Renal cortical epithelial cell (primary cell): ENCODE measurements around the gene MB21D2. TPM values are rescaled to one million over a fixed set of nuclear protein-coding genes. Genes with fewer than 3 reads are reported as not detected.
"Not testable (repeated sequence)": the region's sequence is repeated elsewhere in the genome, so short reads cannot be mapped to it uniquely, and the experiment has no call there.

Source experiments
- DNase-seq: peaks from one replicate; pipeline ENCODE4 v3.0.0-alpha.2; 2011; ENCODE audit warnings: low read depth
- total RNA-seq: library from RNA; depleted of rRNA; stranded (reverse); fragments of >200 nt; gene quantifications from 2 replicates; pipeline ENCODE4 v1.2.3, GENCODE V29; 2014

Gene MB21D2, protein sequence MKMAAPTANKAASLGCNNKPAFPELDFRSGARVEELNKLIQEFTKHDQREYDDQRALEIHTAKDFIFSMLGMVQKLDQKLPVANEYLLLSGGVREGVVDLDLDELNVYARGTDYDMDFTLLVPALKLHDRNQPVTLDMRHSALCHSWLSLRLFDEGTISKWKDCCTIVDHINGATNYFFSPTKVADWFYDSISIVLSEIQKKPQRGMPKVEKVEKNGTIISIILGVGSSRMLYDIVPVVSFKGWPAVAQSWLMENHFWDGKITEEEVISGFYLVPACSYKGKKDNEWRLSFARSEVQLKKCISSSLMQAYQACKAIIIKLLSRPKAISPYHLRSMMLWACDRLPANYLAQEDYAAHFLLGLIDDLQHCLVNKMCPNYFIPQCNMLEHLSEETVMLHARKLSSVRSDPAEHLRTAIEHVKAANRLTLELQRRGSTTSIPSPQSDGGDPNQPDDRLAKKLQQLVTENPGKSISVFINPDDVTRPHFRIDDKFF
- total RNA-seq: 13.9 and 61.8 TPM in 2 replicates

DNA sequence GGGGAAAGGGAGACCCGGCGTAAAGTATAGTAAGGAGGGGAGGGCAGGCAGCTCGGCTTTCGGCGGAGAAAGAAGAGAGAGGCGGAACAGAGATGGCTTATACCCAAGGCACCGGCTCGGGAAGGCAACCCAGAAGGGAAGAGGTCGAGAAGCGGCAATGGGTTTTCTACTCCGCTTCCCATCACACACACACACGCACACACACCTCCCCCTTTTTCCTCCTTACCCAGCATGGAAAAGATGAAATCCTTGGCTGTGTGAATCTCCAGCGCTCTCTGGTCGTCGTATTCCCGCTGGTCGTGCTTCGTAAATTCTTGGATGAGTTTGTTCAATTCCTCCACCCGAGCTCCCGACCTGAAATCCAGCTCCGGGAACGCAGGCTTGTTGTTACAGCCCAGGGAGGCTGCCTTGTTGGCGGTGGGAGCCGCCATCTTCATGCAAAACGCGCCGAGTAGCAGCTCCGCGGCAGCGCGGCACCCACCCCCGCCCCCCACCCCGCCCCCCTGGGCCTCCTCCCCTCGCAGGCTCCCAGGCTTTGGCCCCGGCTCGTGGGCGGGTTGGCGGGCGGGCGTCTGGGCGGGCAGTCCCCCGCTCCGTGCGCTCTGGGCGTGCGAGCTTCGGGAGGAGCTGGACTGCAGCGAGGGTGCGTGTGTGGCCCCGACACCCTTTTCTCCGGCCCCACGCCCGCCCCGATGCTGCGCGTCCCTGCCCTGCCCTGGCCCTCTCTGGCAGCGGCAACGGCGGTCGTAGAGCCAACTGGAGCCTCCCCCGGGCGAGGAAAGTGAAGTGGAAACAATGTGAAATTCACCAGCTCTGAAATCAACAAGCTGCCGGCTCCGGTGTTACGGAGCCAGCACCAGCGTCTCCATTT lies at the start of gene MB21D2:
TSS of gene MB21D2 (minus strand) at position 453 of the 871 bp plus-strand sequence. CDS start at position 437, 16 bp downstream.
- DNase-seq: peak; percentile 67

DNA sequence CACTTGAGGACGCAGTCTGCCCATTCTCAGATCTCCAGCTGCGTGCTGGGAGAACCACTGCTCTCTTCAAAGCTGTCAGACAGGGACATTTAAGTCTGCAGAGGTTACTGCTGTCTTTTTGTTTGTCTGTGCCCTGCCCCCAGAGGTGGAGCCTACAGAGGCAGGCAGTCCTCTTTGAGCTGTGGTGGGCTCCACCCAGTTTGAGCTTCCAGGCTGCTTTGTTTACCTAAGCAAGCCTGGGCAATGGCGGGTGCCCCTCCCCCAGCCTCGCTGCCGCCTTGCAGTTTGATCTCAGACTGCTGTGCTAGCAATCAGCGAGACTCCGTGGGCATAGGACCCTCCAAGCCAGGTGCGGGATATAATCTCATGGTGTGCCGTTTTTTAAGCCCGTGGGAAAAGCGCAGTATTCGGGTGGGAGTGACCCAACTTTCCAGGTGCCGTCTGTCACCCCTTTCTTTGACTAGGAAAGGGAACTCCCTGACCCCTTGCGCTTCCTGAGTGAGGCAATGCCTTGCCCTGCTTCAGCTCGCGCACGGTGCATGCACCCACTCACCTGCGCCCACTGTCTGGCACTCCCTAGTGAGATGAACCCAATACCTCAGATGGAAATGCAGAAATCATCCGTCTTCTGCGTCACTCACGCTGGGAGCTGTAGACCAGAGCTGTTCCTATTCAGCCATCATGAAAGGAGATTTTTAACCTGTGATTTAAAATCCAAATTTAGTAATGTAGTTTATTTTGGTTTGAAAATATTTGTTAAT lies 47.5 kb upstream of the MB21D2 start:
- not testable (repeated sequence) for DNase-seq

DNA sequence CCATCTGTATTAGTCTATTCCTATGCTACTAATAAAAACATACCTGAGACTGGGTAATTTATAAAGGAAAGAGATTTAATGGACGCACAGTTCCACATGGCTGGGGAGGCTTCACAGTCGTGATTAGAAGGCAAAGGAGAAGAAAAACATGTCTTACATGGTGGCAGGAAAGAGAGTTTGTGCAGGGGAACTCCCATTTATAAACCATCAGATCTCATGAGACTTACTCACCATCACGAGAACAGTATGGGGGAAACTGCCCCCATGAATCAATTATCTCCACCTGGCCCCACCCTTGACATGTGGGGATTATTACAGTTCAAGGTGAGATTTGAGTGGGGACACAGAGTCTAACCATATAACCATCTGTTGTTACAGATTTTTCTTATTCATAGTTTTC lies 42.1 kb upstream of the MB21D2 start:
- DNase-seq: no peak

DNA sequence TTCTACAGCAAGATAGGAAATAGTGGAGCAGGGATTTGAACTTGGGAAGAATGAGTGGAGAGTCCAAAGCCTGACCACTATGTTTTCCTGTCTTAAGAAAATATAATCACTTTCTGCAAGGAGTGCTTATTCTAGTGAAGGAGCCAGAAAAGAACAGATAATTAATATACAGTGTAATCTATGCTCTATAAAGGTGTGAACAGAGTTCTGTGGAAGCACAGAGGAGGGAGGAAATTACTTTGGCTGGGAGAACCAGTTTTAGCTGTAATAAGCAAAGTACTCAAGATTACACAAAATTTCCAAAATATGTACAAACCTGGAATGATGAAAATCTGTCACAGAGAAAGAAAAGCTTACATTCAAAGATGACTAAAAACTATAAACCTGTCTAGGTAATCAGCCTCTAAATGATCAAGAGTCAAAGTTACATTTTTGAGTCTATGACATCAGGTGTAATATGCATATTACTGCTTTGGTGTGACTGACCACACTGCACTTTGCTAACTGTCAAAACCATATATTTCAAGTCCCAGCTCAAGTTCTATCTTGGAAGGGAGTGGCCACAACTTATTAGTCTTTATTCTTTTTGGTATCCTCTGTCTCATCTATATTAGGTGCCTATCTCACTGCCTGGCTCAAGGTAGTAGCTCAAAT lies 40.7 kb upstream of the MB21D2 start:
- no peak for DNase-seq

DNA sequence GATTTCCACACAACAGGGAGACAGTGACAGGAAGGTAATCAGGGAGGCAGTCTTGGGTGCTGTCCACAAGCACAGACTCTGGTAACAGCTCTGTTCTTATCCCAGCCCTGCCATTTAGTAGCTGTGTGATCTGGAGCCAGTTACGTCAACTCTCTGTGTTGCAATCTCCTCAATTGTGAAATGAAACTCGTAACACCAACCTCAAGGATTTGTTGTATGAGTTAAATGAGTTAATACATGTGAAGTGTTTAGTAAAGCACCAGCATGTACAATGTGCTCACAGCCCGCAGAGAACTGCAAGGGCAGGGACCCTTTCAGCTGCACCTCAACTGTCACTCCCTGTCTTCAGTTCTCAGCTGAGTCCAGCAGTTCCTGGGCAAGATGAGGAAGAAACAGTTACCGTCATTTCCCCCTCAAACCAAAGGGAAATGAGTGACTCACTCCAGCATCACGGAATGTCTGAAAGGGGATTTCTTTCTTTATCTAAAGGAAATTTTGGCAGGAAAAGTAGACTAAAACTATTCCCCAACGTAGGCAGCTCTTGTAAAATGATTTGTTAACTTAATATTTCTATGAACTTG lies 39.9 kb upstream of the MB21D2 start:
- DNase-seq: peak; percentile 61

DNA sequence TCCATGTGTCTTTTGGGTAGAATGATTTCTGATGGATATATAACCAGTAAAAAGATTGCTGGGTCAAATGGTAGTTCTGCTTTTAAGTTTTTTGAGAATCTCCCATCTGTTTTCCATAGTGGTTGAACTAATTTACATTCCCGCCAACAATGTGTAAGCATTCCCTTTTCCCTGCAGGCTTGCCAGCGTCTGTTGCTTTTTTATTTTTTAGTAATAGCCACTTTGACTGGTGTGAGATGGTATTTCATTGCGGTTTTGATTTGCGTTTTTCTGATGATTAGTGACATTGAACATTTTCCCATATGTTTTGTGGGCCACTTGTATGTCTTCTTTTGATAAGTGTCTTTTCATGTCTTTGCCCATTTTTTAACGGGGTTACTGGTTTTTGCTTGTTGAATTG lies 36.3 kb upstream of the MB21D2 start:
- DNase-seq: no peak

DNA sequence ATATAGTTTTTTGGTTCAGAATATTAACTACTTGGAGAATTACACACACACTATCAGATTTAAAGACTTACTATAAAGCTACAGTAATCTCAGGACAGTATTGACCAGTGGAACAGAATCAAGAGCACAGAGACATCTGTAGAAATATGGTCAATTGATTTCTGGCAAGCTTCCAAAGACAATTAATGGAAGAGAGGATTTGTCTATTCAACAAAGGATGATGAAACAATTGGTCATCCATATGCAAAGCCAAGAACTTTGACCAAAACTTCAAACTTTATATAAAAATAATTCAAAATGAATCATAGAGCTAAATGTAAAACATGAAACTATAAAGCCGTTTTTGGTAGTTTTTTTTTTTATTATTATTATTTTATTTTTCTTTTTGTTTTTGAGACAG lies 29.8 kb upstream of the MB21D2 start:
- DNase-seq: no peak

DNA sequence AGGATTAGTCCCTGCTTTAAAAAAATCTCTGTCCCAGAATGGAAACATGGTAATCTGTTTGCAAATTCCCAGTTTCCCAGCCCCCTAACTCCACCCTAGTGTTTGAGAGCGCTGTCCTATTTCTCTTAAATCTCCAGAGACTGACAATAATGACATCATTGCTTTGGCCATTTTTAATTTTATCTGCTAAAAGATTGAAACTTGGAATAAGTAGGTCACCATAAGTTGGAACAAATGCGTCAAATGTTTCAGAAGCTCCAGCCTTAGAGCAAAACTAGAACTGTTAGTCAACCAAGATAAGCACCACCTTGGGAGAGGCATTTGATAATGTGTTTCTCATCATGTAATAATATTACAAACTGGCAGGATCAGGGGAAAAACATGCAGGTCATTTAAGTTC lies 25.7 kb upstream of the MB21D2 start:
- no peak for DNase-seq

DNA sequence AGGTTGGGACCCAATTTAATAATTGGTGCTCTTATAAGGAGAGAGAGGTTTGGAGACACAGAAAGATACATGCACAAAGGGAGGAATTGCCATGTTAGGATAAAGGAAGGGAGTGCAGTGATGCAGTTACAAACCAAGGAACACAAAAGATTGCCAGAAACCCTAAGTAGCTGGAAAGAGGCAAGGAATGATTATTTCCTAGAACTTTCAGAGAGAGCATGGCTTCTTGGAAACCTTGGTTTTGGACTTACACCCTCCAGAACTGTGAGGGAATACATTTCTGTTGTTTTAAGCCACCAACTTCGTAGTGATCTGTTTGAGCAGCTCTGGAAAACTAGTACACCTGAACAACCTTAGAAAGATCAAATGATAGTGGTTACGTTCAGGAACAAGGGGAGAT lies 25.0 kb upstream of the MB21D2 start:
- DNase-seq: no peak

DNA sequence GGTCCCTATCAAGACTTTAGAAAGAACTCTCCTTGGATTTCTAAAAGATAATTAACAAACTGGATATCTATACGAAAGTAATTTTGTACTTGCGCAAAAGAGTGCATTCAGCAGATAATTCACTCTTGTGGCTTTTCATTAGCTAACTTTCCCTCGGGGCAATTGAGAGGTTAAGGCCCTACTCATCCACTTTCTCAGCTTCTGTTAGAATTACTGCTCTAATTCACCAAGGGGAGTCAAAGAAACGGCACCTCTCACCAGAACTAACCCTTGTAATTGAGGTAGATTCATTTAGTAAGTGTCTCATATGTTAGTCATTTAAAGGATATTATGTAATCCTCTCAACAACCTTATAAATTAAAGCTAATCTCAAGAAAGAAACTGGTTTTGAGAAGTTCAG lies 22.5 kb upstream of the MB21D2 start:
- peak; percentile 6 for DNase-seq

DNA sequence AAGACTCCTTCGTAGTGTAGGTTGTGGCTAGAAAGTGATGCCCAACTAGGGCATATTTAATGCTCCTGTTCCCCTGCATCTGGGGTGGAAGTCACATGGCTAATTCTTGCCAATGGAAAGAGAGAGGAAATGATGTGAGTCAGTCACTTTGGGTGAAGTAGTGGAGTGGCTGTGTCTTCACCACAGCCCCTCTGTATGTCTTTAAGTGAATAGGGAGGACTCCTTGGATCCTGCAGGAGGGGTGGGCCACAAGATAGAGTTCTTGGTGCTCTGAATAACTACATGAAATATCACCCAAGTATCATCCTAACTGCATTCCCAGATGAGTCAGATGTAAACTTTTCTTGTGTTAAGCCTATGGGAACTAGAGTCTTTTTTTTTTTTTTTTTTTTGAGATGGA lies 17.8 kb upstream of the MB21D2 start:
- no peak for DNase-seq

DNA sequence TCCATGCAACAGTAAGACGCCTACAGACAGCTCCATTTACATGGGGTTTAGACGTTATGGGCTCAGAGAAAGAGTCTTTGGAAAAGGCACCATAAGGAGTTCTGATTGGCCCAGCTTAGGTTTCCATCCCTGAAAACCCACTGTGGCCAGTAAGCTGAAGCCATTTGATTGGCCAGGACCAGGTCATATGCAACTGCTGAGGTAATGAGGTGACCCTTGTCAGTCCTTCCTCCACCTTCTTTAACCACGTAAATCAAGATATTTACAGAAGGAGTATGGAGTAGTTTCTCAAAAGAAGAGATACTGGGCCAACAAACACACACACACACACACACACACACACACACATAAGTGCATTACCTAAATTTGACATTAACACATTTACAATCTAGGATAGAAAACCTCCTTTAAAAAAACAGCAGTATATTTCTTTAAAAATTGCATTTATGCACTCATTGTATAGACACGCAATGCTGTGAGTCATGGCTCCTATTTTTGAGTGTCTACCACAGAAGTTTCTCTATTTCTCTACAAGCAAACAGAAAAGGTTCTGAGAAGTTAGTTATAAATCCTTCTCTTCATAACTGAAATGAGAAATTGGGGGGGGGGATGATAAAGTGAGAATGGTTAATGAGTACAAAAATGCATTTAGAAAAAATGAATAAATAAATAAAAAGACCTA lies 16.3 kb upstream of the MB21D2 start:
- DNase-seq: no peak

DNA sequence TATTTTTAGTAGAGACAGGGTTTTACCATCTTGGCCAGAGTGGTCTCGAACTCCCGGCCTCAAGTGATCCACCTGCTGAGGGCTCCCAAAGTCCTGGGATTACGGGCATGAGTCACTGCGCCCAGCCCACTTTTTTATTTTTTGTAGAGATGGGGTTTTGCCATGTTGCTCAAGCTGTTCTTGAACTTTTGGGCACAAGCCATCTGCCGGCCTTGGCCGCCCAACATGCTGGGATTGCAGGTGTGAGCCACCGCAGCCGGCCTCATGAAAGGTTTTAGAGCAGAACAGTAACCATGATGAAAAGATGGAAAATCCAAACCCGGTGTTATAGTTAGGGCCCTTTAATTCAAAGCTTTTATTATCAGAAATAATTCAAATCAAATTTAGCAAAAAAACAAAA lies 15.6 kb upstream of the MB21D2 start:
- no peak for DNase-seq

DNA sequence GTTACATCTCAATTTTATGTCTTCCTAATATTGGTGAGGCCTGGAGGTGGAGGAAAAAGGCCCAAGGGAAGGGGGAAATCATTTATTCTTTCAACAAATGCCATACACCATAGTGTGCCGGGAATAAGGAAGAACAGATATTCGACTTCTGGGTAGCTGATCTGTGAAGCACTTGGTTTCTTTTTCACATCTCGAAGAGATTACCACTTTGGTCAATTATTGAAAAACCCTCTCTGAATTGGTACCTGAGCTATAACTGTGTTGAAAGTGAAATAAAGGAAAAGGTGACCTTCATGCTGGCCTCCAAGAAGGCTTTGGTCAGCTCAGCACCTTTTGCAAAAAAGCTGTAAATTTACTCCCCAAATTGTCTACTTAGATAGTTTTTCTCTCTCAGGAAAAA lies 14.2 kb upstream of the MB21D2 start:
- DNase-seq: no peak

DNA sequence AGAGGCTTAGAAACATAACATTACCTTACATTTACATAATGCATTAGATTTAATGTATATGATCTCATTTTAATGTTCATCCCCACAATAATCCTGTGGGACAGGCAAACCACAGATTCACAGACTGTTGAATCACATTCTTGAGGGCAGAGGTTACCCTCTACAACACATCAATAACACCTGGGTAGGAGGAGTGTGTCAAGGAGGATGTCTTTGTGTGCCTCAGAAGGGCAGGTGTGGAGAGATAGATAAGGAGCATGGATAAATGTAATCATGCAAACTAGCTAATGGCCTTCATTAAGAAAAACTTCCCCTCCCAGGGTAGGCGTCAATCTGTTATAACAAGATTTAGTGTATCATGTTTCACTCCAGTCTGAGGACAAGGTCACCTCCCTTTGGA lies 12.9 kb upstream of the MB21D2 start:
- no peak for DNase-seq

DNA sequence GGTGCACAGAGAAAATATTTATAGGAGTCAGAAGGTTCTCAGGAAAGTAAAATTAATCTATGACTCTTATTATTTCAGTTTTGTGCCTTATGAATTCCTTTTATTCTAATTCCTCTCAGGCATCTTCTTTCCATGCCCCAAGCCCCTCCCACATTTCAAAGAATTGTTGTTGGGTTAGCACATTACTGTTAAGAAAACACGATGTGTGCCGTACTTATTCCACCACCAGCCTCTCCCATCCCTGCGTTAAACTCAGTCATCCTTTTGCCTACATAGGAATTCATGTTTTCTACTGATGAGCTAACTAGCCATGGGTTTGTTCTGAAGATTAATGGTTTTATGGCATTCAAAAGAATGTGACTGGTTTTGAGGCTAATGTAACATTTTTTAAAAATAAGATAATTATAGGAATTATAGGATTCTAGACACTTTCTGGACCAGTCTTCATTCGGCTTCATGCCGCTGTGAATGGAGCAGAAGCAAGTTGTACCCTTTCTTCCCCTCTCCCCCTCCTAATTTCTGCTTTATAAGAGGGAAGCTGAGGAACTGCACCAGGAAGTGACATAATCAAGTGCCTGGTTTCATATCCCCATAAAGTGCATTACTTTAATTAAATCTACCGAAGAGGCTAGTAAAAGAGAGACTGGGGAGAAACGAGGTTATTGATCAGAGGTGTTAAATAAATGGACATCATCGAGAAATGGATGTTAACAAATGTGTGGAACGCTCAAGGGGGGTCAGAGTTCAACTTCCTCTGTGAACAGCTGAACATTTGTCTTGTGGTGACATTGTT lies 12.3 kb upstream of the MB21D2 start:
- DNase-seq: no peak

DNA sequence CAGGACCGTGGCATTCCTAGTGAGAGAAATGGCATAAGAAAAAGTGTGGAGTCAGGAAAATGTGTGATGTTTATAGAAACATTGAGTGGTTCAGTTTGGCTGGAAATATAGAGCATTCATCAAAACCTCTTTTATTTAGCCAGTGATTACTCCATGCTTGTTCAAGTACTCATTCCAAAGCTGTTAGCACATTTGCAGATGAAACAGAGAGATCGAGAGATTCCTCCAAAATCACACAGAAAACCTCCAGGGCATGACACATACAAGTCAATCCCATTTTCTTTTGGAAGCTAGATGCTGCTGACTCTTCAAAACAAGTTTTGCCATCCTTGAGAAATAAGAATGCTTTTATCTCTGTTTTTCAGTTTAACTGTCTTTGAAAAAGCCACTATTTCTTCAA lies 11.5 kb upstream of the MB21D2 start:
- no peak for DNase-seq

DNA sequence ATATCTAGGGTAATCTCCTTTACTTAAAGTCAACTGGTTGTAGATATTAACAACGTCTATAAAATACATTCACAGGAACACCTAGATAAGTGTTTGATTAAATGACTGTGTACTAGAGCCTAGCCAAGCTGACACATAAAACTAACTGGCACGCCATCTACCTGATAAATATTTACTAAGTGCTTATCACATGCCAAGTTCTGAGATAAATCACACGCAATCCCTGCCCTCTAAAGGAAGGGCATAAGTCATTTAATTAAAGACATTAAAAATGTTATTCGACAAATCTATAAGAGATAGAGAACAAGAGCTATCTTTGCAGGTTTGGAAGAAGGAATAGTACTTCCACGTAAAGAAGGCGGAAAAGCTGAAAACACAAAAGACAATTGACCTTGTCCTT lies 11.1 kb upstream of the MB21D2 start:
- peak; percentile 9 for DNase-seq

DNA sequence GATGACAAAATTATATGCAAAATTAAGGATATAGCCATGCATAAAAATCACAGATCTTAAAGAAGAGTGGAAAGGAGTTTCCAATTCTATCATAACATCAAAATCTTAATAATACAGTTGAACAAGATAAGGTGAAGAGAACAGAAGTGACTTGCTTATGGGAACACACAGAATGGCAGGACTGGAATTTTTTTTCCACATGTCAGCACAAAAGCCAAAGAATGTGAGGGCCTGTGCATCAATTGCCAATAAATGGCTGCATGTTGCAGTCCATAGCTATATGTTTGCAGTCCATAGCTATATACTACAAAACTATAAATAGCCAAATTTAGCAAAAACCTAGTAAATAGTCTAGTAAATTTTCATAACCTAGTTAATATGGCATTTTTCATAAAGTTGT lies 10.4 kb upstream of the MB21D2 start:
- no peak for DNase-seq

DNA sequence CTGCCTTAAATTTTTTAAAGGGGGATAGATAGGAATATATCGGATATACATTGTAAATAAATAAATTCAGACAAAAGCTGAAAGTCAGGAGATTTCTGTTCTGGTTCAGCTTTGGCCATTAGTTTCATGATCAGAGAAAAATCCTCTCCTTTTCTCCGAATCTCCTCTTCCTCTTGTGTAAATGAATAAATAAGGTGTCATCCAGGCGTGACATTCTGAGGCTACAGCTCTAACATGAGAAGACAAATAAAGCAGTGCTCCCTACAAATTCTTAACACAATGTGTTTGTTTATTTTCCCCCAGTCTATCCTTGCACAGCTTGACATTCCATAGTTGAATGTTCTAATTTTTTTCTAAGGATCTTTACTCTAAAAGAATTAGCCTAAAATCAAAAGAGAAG lies 9.4 kb upstream of the MB21D2 start:
- no peak for DNase-seq
